Fibroblast of skin of scalp (primary cell): Measurements from ENCODE around the gene ERC2.

ENCODE experiments used
- DNase-seq: peaks from one replicate; pipeline ENCODE4 v3.0.0-alpha.2; 2013

ERC2 gene

DNA sequence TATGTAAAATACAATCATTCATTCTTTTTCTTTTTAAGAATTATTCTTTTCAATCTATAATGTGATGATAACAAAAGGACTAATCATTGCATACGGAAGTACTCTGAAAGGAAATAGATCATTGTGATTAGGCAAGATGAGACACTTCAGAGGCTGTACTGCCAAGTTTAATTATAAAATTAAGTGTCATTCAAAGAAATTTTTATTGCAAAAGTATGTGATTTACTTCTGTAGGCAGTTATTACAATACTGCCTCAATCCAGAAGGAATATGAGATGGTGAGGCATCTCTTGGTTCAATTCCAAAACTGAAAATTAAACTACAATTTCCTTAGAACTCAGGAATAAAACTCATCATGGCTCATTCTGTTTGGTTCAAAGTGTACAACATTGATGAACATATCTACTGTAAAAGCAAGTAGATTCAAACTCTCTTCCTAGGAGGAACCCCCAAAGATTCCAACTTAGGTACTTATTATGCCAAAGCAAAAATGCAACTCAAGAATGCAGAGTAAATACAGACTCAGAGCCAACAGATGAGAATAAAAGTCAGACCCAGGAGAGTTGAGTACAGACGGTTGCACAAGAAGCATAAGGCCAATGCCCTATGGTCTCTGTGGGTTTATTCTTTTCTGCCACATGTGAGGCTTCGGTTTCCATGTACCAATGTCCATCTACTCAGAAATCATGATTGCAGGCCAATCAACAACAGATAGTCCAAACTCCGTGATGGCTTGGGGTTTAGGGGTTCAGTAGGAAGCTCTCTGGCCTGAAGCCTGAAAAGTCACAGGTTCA, 862.6 kb downstream of the ERC2 start:
- DNase-seq: no peak

DNA sequence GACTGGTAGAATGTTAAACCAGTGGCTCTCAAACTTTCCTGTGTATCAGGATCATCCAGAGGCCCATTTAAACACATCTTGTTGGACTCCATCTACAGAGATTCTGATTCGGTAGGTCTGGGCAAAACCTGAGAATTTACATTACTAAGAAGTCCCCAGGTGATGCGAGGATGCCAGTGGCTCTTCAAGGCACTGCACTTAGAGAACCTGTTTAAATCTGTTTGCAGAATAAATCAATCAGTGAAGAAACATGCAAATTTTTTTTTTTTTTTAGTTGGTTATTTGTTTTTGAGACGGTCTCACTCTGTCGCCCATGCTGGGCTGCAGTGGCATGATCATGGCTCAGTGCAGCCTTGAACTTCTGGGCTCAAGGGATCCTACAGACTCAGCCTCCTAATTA, 863.4 kb downstream of the ERC2 start:
- no peak for DNase-seq

DNA sequence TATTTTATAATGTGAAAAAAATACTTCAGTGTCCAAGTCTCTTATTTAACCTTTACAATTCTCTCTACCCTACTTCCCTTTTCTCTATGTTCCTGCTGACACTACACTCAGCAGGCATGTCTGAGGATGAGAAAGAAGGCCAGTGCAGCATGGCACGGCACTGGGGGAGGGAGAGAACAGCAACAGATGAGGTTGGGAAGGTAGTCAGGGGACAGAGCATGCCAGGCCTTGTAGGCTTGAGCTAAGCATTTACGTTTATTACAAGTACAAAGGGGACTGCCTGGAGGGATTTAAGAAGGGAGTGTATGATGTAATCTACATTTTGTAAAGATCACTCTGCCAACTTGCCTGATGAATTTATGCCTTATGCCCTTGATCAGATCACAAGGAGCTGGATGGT, 863.9 kb downstream of the ERC2 start:
- no peak for DNase-seq

DNA sequence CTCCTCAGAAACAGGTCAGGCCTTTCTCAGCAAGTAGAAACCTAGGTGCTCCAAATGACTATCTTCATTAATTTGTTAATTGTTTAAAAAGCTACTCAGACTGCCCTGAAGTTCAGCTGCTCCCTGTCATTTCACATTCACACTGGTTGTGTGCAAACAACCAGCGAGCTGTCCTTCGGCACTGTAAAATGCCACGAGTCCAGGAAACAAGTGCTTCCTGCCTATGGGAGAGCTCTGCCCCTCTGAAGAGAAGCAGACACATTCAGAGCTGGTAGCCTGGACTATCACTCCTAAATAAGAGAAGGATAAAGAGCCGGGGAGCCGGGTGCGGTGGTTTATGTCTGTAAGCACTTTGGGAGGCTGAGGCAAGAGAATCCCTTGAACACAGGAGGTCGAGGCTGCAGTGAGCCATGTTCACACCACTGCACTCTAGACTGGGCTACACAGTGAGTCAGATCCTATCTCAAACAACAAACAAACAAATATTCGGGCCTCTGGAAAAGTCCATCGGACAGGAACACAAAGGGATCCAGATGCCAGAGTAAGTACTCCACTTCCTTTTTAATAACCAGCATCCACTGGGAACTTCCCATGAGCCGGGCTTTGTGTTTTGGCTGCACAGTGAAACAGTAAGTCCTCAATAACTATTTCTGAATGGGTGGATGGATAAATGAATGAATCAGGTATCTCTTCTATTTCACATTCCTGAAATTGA, 866.7 kb downstream of the ERC2 start:
- no peak for DNase-seq

DNA sequence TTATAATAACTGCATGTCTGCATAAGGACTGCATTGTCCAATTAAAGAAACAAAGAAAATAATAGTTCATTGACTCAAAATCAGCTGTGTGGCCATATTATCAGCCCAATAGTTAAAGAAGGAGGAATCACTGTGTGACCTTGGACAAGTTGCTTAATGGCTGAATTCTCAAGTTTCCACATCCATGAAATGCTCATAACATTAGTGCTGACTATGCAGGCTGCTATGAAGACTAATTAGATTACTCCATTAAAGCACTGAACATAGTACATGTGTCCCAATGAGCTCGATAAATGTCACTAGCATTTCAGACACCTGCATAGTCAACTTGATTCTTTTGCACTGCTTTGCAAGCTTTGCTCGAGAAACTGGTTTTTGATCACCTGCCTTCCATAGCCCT, 870.0 kb downstream of the ERC2 start:
- no peak for DNase-seq

DNA sequence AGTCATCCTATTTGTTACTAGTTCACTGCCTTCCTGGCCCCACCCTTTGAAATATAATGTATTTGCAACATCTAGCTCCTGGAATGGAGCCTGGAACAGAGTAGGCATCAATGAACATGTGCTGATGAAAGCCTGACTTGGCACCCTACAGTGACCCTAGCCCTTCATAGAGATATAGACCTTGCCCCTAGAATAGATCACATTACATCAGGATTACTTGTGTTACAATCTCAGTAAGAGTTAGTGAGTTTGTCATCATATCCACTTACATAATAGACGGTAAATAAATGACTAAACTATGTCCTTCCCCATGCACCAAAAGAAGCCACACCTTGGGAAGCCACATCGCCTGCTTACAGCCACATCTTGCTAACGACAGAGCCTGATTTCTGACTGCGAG, 870.6 kb downstream of the ERC2 start:
- DNase-seq: no peak

DNA sequence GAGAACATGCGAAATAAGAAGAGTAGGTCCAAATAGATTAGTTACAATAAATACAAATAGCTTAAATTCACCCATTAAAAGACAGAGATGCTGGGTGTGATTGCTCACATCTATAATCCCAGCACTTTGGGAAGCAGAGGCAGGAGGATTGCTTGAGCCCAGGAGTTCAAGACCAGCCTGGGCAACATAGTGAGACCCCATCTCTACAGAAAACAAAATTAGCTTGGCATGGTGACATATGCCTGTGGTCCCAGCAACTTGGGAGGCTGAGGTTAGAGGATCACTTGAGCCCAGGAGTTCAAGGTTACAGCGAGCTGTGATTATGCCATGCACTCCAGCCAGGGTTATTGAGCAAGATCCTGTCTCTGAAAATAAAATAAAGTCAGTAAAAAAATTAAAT, 872.1 kb downstream of the ERC2 start:
- no peak for DNase-seq

DNA sequence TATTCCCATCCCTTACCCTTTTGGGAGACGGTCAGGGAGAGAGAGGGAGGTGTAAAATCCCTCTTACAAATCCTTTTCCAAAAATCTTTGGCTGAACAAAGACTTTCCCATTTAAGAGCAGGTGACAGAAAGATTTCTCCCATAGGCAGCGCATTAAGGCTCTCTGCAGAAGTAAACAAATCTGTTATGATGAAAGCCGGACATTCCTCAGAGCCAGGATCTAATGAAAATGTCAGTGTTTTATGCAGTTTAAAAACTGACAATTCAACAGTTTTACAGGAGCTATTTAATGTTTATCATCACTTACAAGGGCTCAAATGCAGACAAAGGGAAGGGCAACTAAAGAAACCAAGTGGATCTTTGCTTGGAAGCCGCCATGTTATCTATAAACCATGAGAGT, 872.8 kb downstream of the ERC2 start:
- no peak for DNase-seq

DNA sequence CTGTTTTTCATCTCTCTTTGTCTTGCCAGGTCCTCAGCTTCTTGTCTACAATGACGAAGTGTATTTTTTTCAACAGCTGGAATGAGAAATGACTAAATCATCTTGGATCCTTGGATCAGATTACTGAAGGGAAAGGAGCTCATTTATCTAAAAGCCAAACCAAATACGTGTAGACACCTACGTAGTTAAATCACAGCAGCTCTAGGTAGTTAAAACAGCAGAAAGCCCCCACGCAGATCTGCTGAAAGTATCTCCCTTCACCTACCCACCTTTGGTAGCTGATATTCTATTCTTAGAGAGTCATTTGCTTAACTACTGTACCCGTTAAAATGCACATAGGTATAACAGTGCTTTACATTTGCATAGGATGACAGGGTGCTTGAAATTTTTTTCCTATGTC, 875.7 kb downstream of the ERC2 start:
- no peak for DNase-seq

DNA sequence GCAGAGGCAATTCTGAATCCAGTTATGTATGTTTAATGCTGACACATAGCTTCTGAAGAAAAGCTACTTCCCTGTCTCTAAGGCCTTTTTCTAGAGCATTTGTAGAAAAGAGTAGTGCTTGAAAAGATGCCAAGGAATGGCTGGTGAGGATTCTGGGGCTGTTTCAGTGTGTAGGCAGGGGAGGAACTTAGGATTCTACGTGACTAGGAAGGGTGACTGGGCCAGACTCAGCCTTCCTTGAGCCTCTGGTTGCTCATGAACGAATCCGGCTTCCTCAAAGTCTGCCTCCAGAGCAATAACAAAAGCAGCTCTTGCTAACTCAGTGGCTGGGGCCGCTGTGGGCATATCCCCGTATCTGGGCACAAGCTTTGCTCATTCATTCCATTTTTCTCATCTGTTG, 876.4 kb downstream of the ERC2 start:
- no peak for DNase-seq

DNA sequence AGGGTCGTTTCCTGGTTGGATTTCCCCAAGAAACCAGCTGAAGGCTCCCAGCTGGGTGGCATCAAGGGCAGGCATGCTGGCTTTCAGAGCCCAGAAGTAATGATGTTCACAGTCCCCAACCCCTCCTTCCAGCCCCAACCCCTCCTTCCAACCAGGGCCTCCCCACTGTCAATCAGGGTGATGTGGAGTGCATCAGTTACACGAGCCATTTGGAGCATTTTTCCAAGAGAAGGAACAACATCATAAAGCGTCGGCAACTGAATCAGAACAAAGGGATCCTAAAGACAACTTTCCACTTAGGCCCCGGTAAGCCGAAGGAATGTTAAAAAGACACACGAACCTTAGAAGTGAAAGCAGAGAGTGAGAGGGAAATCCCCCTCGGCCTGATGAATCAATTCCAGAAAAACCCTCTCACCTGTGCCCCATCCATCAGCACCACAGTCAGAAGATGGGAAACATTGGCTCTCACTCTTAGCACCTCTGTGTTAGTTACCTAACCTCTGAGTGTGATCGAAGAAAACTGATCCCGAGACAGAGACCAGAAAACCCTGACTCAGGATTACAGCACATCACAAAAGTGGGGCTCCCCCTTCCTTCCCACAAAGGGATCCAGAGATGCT, 880.0 kb downstream of the ERC2 start:
- no peak for DNase-seq

DNA sequence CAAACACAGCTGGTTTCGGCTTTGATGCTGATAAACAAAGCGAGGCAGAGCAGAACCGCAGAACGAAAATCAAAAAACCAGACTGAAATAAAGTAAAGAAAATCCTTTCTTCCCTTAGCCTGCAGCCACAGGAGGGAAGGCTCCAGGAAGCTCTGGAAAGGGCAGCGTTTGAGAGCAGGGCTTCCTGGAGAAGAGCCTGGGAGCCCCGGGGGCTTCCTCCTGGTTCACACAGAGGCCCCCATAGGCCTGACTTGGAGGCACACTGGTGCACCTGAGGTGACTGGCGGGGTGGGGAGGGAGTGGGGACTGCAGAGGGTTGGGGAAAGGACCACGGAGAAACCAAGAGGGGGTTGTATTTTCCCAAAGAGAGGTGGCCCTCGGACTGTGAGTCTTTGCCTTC, 882.4 kb downstream of the ERC2 start:
- no peak for DNase-seq

DNA sequence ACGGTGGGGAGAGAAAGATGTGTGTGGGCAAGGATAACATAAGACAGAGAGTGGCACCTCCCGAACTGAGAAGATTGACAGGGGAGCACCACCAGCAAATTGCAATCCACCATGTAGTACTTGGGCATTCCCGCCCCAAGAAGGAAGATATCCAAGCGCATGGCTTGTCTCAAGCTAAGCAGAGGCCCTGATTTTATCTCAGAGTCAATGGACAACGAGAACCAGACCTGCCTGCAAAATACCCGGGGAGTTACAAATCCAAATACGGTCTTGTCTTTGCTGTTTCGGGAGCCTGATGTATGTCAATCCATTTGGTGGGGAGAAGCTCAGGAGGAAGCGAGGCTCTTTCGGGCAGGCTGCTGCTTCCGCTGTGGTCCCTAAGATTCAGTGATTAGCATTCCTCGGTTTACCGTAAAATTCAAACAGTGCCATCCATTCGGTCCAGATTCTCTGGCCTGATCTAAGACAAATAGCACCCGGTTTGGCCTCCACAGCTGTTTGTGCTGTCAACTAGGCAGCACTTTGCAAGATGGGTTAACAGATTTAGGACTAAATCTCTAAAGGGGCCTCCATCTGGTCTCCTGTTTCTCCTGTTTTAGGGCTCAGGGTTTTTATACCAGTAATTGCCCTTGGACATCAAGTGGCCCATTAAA, 883.4 kb downstream of the ERC2 start:
- no peak for DNase-seq

DNA sequence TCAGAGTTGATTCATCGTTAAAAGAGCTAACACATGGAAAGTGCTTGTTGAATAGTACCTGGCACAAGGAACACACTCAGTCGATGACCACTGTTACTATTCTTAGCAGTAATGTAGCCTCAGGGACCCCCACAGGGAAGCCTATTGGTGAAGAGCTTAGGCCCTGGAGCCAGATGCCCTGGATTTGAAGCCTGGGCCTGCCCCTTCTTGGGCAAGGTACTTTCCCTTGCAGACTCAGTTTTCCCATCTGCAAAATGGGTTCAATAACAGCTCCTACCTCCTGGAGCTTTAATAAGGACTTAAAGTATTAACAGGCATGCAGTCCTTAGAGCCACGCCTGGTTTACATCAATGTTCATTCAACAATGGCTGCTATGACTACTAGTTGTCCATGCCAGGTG, 884.2 kb downstream of the ERC2 start:
- DNase-seq: no peak

DNA sequence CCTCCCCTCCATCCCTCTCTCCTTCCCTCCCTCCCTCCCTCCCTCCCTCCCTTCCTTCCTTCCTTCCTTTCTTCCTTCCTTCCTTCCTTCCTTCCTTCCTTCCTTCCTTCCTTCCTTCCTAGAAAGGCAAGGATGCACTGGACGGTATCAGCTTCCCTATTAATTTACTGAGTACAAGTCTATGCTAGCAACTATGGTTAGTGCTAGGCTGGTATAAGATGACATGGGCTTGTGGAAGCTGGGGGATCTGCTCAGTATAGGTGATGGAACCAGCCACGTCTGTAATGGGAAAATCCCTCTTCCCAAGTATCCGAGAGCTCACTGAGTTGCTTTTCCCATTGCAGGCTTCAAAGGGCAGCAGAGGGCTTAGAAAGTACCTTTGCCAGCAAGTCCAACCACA, 884.8 kb downstream of the ERC2 start:
- no peak for DNase-seq

DNA sequence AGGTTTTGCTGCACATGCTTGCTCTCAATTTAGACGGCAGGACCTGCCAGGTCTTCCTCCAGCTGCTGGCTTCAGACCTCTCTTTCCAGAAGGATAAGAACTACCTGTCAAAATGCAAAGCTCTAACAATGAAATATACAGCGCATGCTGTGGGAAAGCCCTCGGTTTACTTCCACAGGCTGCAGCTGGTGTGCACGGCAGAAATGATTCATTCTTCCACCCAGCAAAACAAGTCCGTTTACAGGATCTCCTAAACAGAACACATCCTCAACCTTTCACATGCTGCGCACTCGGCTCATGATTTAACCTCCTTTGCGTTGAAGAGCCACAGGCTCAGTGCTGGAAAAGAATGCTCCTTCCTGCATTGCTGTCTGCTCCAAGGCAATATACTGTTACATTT, 888.8 kb downstream of the ERC2 start:
- no peak for DNase-seq

DNA sequence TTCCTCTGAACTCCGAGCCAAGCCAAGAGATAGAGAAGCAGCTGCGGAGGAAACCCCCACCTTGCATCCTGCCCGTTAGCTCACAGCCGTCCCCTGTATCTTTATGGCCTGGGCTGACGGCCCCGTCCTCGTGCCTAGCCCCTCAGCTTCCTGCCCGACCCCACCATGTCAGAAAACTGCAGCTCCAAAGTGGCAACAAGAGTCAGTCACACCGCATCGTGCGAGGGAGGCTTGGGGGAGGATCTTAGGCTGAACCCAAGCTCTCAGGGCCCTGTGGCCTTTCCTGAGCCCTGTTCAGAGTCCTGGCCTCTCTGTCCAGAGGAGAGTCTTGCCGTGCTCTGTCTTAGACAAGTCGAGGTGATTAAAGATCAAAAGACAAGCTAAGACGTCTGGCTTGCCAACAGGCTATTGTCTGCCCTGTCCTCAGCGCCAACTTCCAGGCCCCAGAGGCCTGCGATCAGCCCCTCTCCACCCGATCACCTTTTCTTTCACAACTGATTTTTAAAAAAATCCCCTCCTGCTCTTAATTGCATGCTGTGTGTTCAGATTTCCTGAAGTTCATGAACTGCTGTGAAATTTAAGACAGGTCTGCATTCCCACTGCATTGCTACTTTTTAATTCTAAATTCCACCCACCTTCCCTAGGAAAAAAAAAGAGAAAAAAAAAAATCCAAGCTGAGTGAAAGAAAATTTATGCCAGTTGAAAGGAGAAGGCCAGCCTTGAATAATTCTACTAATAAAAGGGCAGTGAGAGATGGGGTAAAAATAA, 891.5 kb downstream of the ERC2 start:
- no peak for DNase-seq

DNA sequence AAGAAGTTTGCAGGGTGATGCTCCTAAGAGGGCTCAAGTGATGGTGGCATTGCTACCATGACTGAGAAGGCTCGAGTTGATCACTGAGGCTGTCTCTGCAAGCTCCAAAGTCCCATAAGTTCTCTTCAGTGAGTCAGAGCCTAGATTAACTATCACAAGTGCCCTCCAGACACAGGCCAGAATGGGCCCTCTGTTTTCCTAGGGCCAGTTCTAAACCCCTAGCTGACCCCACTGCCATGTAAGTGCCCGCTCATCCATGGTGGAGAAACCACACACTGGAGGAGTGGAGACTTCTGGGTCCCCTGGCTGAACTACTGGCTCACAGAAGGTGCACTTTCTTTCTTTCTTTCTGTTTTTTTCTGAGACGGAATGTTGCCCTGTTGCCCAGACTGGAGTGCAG, 893.6 kb downstream of the ERC2 start:
- DNase-seq: no peak

DNA sequence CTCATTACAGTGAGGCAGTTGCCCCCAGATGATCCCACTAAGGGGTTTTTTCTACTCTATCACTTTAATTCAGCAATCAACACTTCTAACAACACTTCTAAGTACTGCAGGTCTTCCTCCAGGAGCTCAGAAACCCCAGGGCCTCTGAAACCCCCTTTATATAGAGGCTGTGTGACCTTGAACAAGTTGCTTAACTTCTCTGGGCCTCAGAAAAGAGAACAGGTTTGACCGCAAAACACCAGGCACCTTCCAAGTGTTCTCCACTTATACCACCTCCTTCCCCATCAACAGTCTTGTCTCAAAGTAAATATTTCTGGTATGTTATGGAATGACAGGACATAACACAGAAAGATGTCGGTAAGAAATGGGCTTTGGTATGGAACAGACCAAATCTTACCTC, 895.5 kb downstream of the ERC2 start:
- no peak for DNase-seq

DNA sequence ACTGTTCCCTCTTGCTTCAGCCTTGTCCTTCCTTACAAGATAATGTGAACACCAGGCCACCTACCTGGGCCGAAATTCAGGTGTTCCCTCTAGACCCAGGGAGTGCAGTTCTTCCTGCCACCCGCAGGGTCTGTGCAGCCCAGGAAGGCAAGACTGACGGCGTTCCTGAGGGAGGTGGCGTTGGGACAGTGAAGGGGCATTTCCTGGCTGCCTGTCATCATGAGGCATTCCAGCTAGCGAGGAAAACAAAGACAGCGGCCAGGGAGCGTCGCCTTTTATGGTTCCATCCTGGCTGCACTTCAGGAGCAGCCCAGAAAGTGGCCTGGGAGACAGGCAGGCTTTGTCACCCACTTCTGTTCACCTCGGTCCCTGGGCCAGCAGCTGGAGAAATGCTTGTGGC, 896.4 kb downstream of the ERC2 start:
- peak; percentile 32 for DNase-seq

DNA sequence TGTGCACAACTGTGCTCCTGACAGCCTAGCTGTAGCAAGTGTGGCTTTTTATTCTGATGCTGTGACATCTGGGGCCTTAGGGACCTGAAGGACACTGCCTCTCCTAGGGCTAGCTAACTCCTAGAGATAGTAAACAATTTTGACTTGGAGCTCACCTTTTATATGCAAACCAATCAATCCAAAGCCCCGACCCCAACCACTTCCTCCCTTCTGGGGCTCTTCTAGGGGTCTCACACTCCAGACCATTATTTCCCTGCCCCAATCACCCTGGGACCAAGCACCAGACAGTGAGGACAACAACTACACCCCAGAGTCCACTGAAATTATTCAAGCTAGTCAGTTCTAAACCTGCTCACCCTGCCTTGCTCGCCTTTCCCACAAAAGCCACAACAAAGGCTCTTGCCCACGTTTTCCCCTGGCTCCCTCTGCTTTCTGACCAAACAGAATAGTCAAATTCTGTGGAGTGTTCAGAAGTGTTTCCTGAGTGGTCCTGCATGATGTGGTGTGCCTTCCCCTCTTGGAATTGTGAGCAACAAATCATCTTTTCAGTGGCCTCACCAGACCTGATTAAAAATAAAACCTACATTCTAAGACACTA, 897.0 kb downstream of the ERC2 start:
- no peak for DNase-seq

DNA sequence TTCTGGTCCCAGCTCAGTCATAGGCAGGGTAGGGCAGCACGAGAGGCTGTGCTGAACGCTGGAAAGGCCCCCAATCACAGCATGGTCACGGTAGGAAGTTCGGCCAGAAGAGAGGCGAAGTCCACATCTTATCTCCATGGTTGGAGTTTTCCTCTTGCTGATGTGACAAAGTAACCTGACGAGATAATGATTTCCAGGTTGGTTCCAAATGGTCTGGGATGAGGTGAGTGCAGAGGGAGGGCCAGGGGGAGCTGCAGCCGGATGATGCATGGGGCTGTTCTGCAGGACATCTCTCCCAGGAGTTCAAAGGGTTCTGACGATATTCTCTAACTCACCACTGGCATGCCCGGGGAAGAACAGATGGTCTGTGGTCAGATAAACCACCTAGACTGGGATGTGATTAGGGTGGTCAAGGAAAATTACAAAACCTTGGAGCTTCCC, 898.0 kb downstream of the ERC2 start:
- no peak for DNase-seq
